AG09309 (cell line): ENCODE data around the gene SLC6A17.

Source experiments
- DNase-seq: peaks from one replicate; pipeline ENCODE4 v3.0.0-alpha.2; 2010; ENCODE audit warnings: low read depth
- H3K4me3 ChIP-seq: 2 replicates; pipeline ENCODE4 v1.5.1; 2011; ENCODE audit warnings: mild to moderate bottlenecking, low read depth, low read length, moderate library complexity; ENCODE audit not compliant: control insufficient read depth
- TF ChIP-seq, protein P1 (sequence below): IDR thresholded peaks from 2 replicates; pipeline ENCODE4 v1.5.1; 2011; ENCODE audit warnings: mild to moderate bottlenecking, low read depth, low read length, inconsistent platforms; ENCODE audit not compliant: insufficient read depth, control insufficient read depth; ENCODE audit errors: missing control alignments

The SLC6A17 gene

DNA sequence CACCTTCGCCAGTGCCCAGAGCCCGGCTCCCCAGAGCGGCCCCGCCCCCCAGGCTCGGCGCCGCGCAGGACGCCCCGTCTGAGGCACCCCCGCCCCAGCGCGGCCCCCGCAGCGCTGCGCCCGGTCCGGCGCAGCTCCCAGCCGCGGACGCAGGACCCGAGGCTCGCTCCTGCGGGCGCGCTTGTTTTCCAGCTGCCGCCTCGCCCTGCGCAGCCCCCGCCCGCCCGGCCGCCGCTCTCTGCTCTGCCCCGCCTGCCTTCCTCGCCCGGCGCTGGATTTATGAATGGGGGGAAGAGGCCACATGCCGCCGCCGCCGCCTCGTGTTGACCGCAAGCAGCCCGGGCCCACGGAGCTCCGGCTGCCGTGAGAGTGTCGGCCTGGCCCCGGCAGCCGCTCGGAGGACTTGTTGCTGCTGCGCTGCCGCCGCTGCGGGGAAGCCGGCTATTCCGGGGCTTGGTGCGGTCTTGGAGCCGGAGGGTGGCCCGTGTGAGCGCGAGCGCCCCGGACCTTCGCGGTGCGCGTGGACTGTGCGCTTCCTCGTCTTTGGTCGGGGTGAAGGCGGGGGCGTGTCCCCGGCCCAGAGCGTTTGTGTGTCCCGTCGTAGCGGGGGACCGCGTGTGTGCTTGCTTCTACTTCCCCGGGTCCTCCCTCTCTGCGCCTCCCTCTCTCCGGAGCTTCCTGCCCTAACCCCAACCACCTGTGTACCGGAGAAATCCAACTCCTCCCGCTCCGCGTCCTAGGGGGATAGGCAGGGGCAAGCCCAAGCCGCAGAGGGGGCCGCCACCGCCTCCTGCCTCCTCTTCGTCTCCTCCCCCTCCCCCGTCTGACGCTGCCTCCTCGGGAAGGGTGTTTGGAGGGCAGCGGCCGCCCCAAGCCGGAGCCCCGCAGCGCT, 60.6 kb downstream of the SLC6A17 start:
- TF ChIP-seq, protein P1, sequence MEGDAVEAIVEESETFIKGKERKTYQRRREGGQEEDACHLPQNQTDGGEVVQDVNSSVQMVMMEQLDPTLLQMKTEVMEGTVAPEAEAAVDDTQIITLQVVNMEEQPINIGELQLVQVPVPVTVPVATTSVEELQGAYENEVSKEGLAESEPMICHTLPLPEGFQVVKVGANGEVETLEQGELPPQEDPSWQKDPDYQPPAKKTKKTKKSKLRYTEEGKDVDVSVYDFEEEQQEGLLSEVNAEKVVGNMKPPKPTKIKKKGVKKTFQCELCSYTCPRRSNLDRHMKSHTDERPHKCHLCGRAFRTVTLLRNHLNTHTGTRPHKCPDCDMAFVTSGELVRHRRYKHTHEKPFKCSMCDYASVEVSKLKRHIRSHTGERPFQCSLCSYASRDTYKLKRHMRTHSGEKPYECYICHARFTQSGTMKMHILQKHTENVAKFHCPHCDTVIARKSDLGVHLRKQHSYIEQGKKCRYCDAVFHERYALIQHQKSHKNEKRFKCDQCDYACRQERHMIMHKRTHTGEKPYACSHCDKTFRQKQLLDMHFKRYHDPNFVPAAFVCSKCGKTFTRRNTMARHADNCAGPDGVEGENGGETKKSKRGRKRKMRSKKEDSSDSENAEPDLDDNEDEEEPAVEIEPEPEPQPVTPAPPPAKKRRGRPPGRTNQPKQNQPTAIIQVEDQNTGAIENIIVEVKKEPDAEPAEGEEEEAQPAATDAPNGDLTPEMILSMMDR = no peak
- no peak for DNase-seq

DNA sequence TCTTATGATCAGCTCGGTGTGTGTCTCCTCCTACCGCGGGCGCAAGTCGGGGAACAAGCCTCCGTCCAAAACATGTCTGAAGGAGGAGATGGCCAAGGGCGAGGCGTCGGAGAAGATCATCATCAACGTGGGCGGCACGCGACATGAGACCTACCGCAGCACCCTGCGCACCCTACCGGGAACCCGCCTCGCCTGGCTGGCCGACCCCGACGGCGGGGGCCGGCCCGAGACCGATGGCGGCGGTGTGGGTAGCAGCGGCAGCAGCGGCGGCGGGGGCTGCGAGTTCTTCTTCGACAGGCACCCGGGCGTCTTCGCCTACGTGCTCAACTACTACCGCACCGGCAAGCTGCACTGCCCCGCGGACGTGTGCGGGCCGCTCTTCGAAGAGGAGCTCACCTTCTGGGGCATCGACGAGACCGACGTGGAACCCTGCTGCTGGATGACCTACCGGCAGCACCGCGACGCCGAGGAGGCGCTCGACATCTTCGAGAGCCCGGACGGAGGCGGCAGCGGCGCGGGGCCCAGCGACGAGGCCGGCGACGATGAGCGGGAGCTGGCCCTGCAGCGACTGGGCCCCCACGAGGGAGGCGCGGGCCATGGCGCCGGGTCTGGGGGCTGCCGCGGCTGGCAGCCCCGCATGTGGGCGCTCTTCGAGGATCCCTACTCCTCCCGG, 61.3 kb downstream of the SLC6A17 start:
- no peak for DNase-seq
- TF ChIP-seq, protein P1 = no peak
- H3K4me3 ChIP-seq = peak overlapping the region; percentile 68

More for the DNA sequence above, 60.6 kb downstream of the SLC6A17 start:
- peak overlapping the region; percentile 68 for H3K4me3 ChIP-seq

DNA sequence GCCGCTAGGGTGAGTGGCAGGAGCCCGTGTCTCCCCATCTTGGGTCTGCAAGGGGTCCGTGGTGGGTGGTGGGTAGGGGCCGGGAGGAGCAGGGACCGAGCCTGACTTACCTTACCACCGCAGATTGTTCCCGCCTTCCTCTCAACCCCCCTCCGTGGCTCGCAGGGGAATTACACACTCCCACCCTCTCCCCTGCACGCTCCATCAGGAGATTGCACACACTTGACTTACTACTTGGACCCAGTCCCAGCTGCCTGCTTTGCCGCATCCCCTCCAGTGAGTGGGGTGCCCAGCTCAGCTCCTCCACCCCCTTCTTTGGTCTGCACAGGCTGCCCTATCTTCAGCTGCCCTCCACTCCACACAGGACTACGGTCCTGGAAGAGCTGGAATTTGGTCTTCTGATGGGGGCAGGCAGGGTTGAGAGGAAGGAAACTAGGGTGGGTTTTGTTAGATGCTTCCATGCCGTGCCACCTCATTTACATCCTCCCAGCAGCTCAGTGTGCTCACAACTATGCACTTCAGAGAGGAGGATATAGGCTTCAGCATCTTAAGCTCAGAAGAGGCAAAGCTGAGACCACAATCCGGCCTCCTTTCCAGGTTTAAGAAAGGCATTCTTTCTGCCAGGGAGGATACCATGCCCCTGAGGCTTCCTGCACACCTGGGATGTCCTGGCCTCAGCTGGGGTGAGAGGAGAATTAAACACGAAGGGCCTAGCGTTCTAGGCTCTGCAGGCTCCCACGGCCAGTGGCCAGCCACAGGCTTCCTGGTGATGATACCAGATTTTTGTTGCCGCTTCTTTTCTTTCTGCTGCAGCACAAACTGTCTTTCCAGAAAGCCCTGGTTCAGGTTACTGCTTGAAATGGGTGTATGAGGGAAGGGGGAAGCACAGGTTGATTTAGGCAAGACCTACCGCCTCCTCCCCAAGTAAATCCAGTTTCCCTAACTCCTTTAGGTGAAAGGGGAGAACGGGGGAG, 62.2 kb downstream of the SLC6A17 start:
- TF ChIP-seq, protein P1 = no peak
- H3K4me3 ChIP-seq = peak overlapping the region; percentile 23
- DNase-seq = no peak

DNA sequence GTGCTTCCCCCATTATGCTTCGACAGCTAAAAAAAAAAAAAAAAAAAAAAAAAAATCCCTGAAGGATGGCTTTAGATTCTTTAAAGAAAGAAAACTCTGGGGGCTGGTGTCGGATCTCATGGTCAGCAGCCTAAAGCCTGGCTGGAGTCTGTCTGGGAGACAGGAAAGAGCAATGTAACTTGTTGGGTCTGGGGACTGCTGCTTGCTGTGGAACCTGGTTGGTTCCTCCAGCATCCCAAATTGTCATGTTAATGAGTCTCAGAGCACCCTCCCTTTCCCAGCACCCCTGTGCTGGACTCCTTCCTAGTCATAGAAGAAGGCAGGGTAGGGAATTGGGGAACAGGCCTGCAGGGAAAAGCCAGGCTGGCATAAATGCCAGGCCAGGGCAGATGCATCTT, 62.8 kb downstream of the SLC6A17 start:
- no peak overlapping the region for H3K4me3 ChIP-seq
- TF ChIP-seq, protein P1 = no peak
- no peak for DNase-seq

DNA sequence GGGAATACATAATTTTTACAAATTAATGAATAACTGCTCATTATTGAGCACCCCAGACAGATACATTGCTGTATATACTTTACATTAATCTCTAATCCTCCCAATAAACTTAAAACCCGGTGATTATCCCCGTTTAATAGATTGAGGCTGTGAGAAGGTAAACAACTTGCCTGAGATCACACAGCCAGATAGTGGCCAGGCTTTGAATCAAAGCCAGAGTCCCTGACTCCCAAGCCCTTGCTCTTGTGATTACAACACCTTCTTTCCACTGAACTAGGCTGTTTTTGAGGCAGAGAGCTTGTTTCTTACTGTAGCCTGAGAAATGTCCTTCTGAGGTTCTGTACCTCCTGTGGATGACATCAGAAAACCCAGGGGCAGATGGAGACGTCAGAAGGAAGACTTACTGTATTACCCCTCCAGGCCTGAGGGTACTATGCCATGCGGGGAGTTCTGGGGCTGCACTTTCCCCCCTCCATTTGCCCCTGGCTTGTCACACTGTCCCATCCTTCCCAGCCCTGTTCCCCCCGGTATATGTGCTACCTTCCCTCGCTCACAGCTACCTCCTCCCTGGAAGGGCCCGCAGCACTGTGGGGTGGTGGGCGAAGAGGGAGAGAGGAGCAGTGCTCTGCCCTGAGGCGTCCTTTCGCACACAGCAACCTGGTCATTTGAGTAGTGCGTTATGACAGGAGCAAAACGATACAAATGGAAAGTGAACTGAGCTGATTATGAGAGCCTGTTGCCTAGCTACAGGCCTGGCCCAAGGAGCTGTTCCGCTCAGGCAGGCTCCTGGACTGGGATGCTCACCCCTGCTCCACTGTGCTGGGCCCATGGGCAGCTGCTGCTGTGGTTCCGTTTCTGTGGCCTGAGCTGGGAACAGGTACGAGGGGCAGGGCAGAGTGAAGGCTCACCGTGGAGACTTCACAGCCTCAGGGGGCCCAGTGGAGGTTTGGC, 64.4 kb downstream of the SLC6A17 start:
- no peak overlapping the region for H3K4me3 ChIP-seq
- DNase-seq = no peak
- TF ChIP-seq, protein P1 = no peak
